ENCODE results near the gene MTARC2.

The MTARC2 gene

DNA sequence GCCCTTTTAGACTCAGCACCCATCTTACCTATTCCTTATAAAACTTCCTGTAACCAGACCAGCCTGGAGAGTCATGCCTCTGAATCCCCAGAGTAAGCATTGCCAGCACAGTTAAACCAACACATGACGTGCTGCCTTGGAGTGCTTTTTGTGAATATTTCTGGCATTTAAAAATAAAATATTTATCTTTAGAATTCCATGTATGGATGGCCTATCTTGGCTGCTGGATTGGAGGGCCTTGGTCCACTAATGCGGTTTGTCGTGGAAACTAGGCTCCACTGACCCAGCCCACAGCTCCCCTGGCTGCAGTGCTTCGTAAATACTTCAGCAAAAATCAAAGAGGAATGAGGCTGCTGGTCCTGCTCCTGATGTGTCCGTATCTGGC is 56.1 kb downstream of the MTARC2 start:
- DNase-seq, result no peak

DNA sequence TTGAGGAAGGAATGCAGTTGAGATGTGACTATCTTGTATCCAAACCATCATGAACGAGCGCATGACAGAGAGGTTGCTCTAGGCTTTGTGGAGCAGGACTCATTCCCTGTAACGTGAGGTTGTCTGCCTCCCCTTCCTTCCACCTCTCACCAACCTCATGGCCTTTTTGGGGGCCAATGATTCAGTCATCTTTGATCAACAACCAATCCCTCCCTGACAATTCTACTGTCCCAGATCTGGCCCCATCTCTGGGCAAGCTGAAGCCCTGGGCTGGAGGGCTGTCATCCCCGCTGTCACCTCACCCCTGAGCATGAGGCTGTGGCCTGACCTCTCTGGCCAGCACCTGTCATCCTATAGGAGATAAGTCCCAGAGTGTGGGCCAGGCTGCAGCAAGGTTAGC is 58.3 kb downstream of the MTARC2 start:
- DNase-seq, result no peak

GRCh38 chr1:220807726-220808125 is 59.6 kb downstream of the MTARC2 start:
- no peak for DNase-seq

GRCh38 chr1:220808345-220809186 is 60.4 kb downstream of the MTARC2 start:
- DNase-seq, result no peak

GRCh38 chr1:220809187-220809550 is 61.0 kb downstream of the MTARC2 start:
- no peak for DNase-seq

DNA sequence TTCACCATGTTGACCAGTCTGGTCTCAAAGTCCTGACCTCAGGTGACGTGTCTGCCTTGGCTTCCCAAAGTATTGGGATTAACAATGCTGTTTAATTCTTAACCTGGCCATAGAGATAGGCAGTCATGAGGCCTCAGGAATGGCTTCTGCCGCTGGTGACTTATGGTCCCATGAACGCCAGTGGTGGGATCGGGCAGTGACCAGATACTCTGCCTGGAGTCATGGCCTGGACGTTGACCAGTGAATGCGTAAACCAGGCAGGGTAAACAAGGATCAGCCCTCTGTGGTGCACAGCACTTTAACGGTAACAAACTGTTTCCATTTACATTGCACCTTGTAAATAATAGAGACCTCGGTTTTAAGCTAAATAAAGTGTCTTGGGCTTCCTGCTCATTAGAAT is 61.6 kb downstream of the MTARC2 start:
- DNase-seq, result no peak

DNA sequence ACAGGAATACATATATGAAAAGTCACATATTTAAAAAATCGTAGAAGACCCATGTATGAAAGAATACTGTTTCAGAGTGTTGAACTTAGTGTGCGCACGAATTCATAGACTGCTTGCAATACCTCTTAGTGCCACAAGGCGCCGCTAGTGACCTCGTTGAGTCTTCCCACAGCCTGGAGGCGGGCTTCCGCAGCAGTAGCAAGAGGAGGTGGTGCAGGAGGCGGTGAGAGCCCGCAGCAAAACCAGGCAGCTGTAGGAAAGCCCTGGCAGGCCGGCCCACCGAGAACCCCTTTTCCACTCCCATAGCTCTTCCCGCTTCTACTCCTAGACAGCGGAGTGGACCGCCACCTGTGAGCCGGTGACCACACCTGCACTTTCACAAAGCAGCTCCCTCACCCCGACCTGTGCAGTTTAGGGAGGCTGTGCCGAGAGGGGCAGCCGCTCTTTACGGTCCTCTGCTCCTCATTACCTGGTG is 62.1 kb downstream of the MTARC2 start:
- DNase-seq, result no peak

GRCh38 chr1:220810963-220811362 is 62.8 kb downstream of the MTARC2 start:
- no peak for DNase-seq

DNA sequence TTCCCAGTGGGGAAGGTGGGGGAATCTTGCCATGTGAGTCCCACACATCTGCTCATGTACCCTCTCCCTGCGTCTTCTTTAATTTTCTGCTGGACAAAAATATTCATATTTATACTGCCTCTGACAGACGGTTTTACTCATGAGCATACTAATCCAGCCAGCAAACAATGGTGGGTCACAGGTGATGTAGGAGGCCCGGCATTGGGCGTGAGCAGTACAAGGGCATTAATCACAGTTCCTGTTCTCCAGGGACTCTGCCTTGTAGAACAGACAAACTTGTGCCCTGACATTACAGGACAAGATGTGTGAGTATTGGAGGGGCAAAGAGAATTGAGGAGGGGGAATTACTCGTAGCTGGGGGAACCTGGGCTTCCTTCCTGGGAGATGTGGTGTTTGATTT is 63.6 kb downstream of the MTARC2 start:
- no peak for DNase-seq

DNA sequence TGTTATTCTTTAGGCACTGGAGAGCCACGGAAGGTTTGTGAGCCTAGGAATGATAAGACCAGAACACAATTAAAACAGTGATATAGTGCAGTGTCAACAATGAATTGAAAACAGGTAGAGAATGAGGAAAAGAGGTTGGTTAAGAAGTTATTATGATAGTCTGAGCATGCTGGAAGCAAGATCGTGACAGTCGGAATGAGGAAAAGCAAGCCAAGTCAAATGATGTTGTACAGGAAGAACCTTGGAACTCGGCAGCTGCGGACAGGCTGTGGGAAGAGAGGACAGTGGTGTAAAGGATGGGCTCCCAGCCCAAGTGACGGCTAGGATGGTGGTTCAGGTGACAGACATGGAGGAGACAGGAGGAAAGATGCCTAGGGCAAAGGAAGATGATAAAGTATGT is 64.2 kb downstream of the MTARC2 start:
- DNase-seq, result no peak

GRCh38 chr1:220813013-220813412 is 64.9 kb downstream of the MTARC2 start:
- DNase-seq, result no peak

- no peak for DNase-seq
Observed at GRCh38 chr1:220815409-220815808, 67.3 kb downstream of the MTARC2 start.

DNA sequence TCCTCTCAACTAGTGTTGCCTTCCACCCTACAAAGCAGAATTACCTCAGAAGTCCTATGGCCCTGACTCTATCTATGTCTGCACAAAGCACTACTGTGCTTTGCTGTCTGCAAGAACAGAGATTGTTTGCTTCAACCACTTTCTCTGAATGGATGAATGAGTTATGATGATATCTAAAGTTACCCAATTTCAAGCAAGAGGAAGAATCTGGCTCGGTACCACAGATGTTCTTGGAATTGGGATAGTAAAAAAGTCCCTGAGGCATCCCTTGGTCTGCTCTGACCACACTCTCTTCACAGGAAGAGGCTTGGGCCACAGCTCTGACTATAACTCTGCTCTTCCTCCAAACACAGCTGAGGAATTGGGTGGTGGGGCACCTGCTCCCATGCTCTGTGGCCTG is 69.8 kb downstream of the MTARC2 start:
- no peak for DNase-seq

- no peak for DNase-seq
Observed at GRCh38 chr1:220818421-220819173, 70.5 kb downstream of the MTARC2 start.

DNA sequence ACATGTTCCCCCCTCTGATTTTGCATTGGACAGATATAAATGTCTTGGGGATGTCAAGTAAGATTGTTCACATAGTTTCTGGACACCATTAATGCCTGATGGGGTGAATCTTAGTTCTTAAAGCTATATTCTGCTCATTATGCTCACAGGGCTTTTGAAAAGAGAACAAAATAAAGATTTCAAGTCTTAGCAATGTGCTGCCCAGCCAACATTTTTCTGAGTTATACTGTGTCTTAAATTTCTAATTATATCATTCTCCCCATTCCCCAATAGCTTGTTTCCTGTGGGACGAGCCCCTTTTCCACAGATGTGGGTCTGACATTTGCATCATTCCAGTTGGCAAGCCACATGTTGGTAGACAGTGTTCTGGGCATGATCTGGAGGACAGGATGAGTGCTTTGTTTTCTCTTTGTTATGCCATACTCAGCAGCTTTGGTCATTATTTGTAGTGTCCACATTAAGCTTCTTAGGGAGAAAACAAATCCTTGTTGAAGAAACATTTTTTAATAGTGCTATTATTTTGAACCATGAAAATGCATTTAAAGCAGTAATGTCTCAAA is 71.4 kb downstream of the MTARC2 start:
- no peak for DNase-seq

- no peak for DNase-seq
Observed at GRCh38 chr1:220824031-220824989, 76.2 kb downstream of the MTARC2 start.

GRCh38 chr1:220825819-220826551 is 77.9 kb downstream of the MTARC2 start:
- DNase-seq, result no peak

DNA sequence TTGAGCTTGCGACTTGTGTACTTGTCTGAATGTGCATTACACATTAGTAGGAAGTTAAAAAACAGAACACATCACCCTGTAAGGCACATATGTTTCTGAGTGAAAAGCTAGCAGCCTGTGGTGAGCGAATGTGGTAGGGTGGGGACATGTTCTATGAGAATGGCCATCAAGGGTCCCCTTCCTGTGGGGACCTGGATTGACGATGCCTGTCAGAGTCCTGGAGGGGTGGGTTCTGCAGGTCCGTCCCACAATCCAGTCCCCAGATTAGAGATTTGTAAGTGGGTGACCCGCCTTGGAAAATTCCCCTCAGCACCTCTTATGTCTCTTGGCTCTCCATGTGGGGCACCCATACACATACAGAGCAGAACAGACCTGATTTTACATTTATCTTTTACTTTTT is 78.6 kb downstream of the MTARC2 start:
- DNase-seq, result no peak

DNA sequence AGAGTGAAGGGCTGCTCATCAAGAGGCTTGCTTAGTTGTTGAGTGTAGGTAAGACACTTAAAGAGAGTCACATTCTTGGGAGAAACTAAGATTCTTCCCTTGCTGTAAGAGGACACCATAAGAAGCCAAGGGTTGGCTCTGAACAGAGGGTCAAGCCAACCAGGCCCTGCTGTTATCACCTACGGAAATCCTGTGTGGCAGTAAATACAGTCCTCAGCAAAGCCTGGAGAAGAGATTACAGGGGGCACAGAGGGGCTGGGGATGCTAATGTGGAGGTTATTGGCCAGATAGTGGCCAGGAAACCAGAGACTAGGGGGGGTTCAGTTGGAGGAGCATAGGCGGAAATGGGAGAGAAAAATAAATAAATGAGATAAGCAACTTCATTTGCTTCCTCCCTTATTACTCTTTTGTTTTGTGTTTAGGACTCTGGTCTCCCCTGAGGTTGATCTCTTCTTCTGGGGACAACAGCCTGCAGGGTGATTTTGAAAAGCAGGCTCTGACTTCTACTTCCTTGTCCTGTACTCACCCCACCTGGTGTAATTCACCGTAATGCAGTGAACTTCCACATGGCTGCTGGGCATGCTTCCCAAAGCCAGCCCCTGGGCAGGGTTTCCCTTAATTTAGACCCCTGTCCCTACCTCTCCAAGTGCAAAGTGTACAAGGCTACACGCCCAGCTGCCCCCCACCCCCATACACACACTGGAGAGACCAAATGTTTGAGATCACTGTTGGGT is 79.5 kb downstream of the MTARC2 start:
- DNase-seq, result no peak

GRCh38 chr1:220828179-220828490 is 80.0 kb downstream of the MTARC2 start:
- no peak for DNase-seq

GRCh38 chr1:220828950-220829586 is 80.9 kb downstream of the MTARC2 start:
- no peak for DNase-seq

All from NCI-H1092 (cell line).